ENCODE results near the gene EYA2. TPM values are rescaled to one million over a fixed set of nuclear protein-coding genes. Genes with fewer than 3 reads are reported as not detected.

The EYA2 gene
- total and polyA plus RNA-seq, 2 experiments from 2014 or later: 1.4 to 2.0 TPM

GRCh38 chr20:47054506-47054905, 159.9 kb downstream of the EYA2 start:
- Histone ChIP-seq H3K4me2 (no peak overlapping the region), H3K9me3 (ENCODE audit: low read depth) (no peaks in the 10 kb centered on the region), H3K4me3 (no peak overlapping the region), H3K4me1 (ENCODE audit: insufficient read depth) (peaks cover 4% of the 10 kb centered on the region), H3K9me2 (replicated peaks; ENCODE audit: insufficient read depth) (no peaks in the 10 kb centered on the region), H3K79me2 (no peaks in the 10 kb centered on the region), H3K27ac (no peak overlapping the region), H2AFZ (no peak overlapping the region), H4K20me1 (ENCODE audit: insufficient read depth, poor library complexity, severe bottlenecking) (no peaks in the 10 kb centered on the region), H3K27me3 (peaks cover 4% of the 10 kb centered on the region), H3K36me3 (replicated peaks; ENCODE audit: insufficient read depth, low read depth) (no peaks in the 10 kb centered on the region)
- WGBS (ENCODE audit: low lambda C conversion rate, missing lambda C conversion rate): 96% methylated on average over 5 of the region's 5 CpGs
- no peak for TF ChIP-seq CTCF (IDR thresholded peaks at IDR 0.05; ENCODE audit: poor library complexity)
- no peak for TF ChIP-seq EZH2phosphoT487 (IDR thresholded peaks at IDR 0.05; ENCODE audit: low read depth, severe bottlenecking, unreplicated experiment)
- no peak for TF ChIP-seq EZH2 (IDR thresholded peaks at IDR 0.05; ENCODE audit: borderline replicate concordance)
- DNase-seq (ENCODE audit: low spot score): no peak

- Histone ChIP-seq H3K27me3 (peaks cover 3% of the 10 kb centered on the region), H3K36me3 (replicated peaks; ENCODE audit: insufficient read depth, low read depth) (no peaks in the 10 kb centered on the region), H3K9me3 (ENCODE audit: low read depth) (no peaks in the 10 kb centered on the region), H3K9me2 (replicated peaks; ENCODE audit: insufficient read depth) (no peaks in the 10 kb centered on the region), H3K79me2 (no peaks in the 10 kb centered on the region), H3K4me3 (no peak overlapping the region), H4K20me1 (ENCODE audit: insufficient read depth, poor library complexity, severe bottlenecking) (no peaks in the 10 kb centered on the region), H3K27ac (no peak overlapping the region), H3K4me2 (no peak overlapping the region), H2AFZ (no peak overlapping the region), H3K4me1 (ENCODE audit: insufficient read depth) (peaks cover 4% of the 10 kb centered on the region)
- DNase-seq (ENCODE audit: low spot score): no peak
- TF ChIP-seq EZH2phosphoT487 (IDR thresholded peaks at IDR 0.05; ENCODE audit: low read depth, severe bottlenecking, unreplicated experiment) (no peak), CTCF (IDR thresholded peaks at IDR 0.05; ENCODE audit: poor library complexity) (no peak), EZH2 (IDR thresholded peaks at IDR 0.05; ENCODE audit: borderline replicate concordance) (no peak)
- WGBS (ENCODE audit: low lambda C conversion rate, missing lambda C conversion rate): 92% methylated on average over 6 of the region's 6 CpGs
Measured at GRCh38 chr20:47054945-47055344, 160.3 kb downstream of the EYA2 start.

GRCh38 chr20:47055699-47056369, 161.2 kb downstream of the EYA2 start:
- Histone ChIP-seq H3K9me3 (ENCODE audit: low read depth) (no peaks in the 10 kb centered on the region), H3K4me3 (no peak overlapping the region), H4K20me1 (ENCODE audit: insufficient read depth, poor library complexity, severe bottlenecking) (no peaks in the 10 kb centered on the region), H3K79me2 (no peaks in the 10 kb centered on the region), H3K9me2 (replicated peaks; ENCODE audit: insufficient read depth) (no peaks in the 10 kb centered on the region), H3K27ac (no peak overlapping the region), H3K4me1 (ENCODE audit: insufficient read depth) (peaks cover 4% of the 10 kb centered on the region), H2AFZ (no peak overlapping the region), H3K4me2 (no peak overlapping the region), H3K27me3 (no peaks in the 10 kb centered on the region), H3K36me3 (replicated peaks; ENCODE audit: insufficient read depth, low read depth) (no peaks in the 10 kb centered on the region)
- peak; percentile 14 for DNase-seq (ENCODE audit: low spot score)
- TF ChIP-seq EZH2 (IDR thresholded peaks at IDR 0.05; ENCODE audit: borderline replicate concordance) (no peak), CTCF (IDR thresholded peaks at IDR 0.05; ENCODE audit: poor library complexity) (no peak), EZH2phosphoT487 (IDR thresholded peaks at IDR 0.05; ENCODE audit: low read depth, severe bottlenecking, unreplicated experiment) (no peak)
- 54% methylated on average over 13 of the region's 13 CpGs for WGBS (ENCODE audit: low lambda C conversion rate, missing lambda C conversion rate)

Measured in hepatocyte (in vitro differentiated cells).